H9 (cell line): ENCODE data around the gene SUMF1. TPM values are rescaled to one million over a fixed set of nuclear protein-coding genes. Genes with fewer than 3 reads are reported as not detected.

ENCODE experiments used
- DNase-seq: peaks from one replicate; pipeline ENCODE4 v3.0.0-alpha.2; 2017
- H2AFZ ChIP-seq: one replicate; pipeline ENCODE4 v1.6.1; 2013; ENCODE audit warnings: mild to moderate bottlenecking, low read length, control low read depth, moderate library complexity
- H2AK5ac ChIP-seq: 2 replicates; pipeline ENCODE4 v1.6.1; 2013; ENCODE audit warnings: low read length, control low read depth, mixed read lengths; ENCODE audit not compliant: insufficient read length
- H2BK120ac ChIP-seq: one replicate; pipeline ENCODE4 v1.6.1; 2013; ENCODE audit warnings: low read depth, mild to moderate bottlenecking, low read length, control low read depth, inconsistent platforms; ENCODE audit not compliant: poor library complexity, severe bottlenecking
- H2BK12ac ChIP-seq: 2 replicates; pipeline ENCODE4 v1.6.1; 2013; ENCODE audit warnings: low read length, control low read depth, mixed read lengths, low read depth; ENCODE audit not compliant: insufficient read length
- H2BK15ac ChIP-seq: 2 replicates; pipeline ENCODE4 v1.6.1; 2013; ENCODE audit warnings: low read depth, low read length, control low read depth
- H2BK20ac ChIP-seq: one replicate; pipeline ENCODE4 v1.6.1; 2013; ENCODE audit warnings: low read depth, mild to moderate bottlenecking, low read length, control low read depth, inconsistent platforms; ENCODE audit not compliant: poor library complexity, severe bottlenecking
- H2BK5ac ChIP-seq: 2 replicates; pipeline ENCODE4 v1.6.1; 2013; ENCODE audit warnings: low read length, control low read depth, mixed read lengths; ENCODE audit not compliant: insufficient read length
- H3K14ac ChIP-seq: 2 replicates; pipeline ENCODE4 v1.6.1; 2013; ENCODE audit warnings: low read length, control low read depth; ENCODE audit not compliant: insufficient read depth
- H3K18ac ChIP-seq: 2 replicates; pipeline ENCODE4 v1.6.1; 2013; ENCODE audit warnings: low read depth, mild to moderate bottlenecking, mixed read lengths, low read length, control low read depth; ENCODE audit not compliant: insufficient read length
- H3K23ac ChIP-seq: 2 replicates; pipeline ENCODE4 v1.6.1; 2013; ENCODE audit warnings: low read length, control low read depth, mixed read lengths, low read depth; ENCODE audit not compliant: insufficient read length
- H3K23me2 ChIP-seq: 2 replicates; pipeline ENCODE4 v1.6.1; 2013; ENCODE audit warnings: low read depth, mild to moderate bottlenecking, mixed read lengths, low read length, control low read depth; ENCODE audit not compliant: insufficient read length, poor library complexity, severe bottlenecking
- H3K27ac ChIP-seq: 2 replicates; pipeline ENCODE4 v1.5.1; 2013; ENCODE audit warnings: low read length, control low read depth, mixed read lengths, low read depth; ENCODE audit not compliant: insufficient read length
- H3K27me3 ChIP-seq: 2 replicates; pipeline ENCODE4 v1.6.1; 2013; ENCODE audit warnings: low read length, control low read depth, inconsistent platforms; ENCODE audit not compliant: insufficient read depth
- H3K4ac ChIP-seq: 2 replicates; pipeline ENCODE4 v1.6.1; 2013; ENCODE audit warnings: low read depth, mild to moderate bottlenecking, control low read depth, inconsistent platforms, low read length, moderate library complexity
- H3K4me1 ChIP-seq: 2 replicates; pipeline ENCODE4 v1.6.1; 2013; ENCODE audit warnings: low read length, control low read depth, inconsistent platforms; ENCODE audit not compliant: insufficient read depth
- H3K4me2 ChIP-seq: 2 replicates; pipeline ENCODE4 v1.6.1; 2013; ENCODE audit warnings: low read length, control low read depth, mixed read lengths; ENCODE audit not compliant: insufficient read length, insufficient read depth
- H3K56ac ChIP-seq: 2 replicates; pipeline ENCODE4 v1.6.1; 2013; ENCODE audit warnings: low read depth, mild to moderate bottlenecking, mixed read lengths, low read length, control low read depth; ENCODE audit not compliant: insufficient read length
- H3K79me1 ChIP-seq: 2 replicates; pipeline ENCODE4 v1.6.1; 2013; ENCODE audit warnings: low read depth, mild to moderate bottlenecking, moderate library complexity, low read length, control low read depth, inconsistent platforms; ENCODE audit not compliant: insufficient read depth, poor library complexity, severe bottlenecking
- H3K79me2 ChIP-seq: 2 replicates; pipeline ENCODE4 v1.6.1; 2013; ENCODE audit warnings: low read length, control low read depth, inconsistent platforms; ENCODE audit not compliant: insufficient read depth
- H3K9ac ChIP-seq: 2 replicates; pipeline ENCODE4 v1.6.1; 2013; ENCODE audit warnings: low read length, control low read depth, mixed read lengths; ENCODE audit not compliant: insufficient read length; ENCODE audit errors: extremely low read depth
- H3K9me3 ChIP-seq: one replicate; pipeline ENCODE4 v1.6.1; 2013; ENCODE audit warnings: low read depth, low read length, inconsistent platforms; ENCODE audit not compliant: control insufficient read depth
- H3T11ph ChIP-seq: one replicate; pipeline ENCODE4 v1.6.1; 2013; ENCODE audit warnings: mild to moderate bottlenecking, low read length, control low read depth, inconsistent platforms
- H4K20me1 ChIP-seq: one replicate; pipeline ENCODE4 v1.6.1; 2013; ENCODE audit not compliant: control insufficient read depth, insufficient read length, insufficient read depth
- H4K5ac ChIP-seq: 2 replicates; pipeline ENCODE4 v1.6.1; 2013; ENCODE audit warnings: low read depth, mild to moderate bottlenecking, mixed read lengths, low read length, control low read depth; ENCODE audit not compliant: insufficient read length
- H4K8ac ChIP-seq: replicated peaks from 2 replicates; pipeline ENCODE4 v1.6.1; 2013; ENCODE audit warnings: low read length, control low read depth, mixed read lengths, low read depth; ENCODE audit not compliant: insufficient read length
- H4K91ac ChIP-seq: 2 replicates; pipeline ENCODE4 v1.6.1; 2013; ENCODE audit warnings: low read depth, mild to moderate bottlenecking, moderate library complexity, mixed read lengths, low read length, control low read depth; ENCODE audit not compliant: insufficient read length
- H3K27ac Mint-ChIP-seq, 3 experiments: 2 replicates in 2 of 3; 3 replicates in 1 of 3; pipeline ENCODE4 v1.8.0; 2020 to 2021; ENCODE audit warnings: mixed read lengths in 3 of 3, mild to moderate bottlenecking in 1 of 3, moderate library complexity in 1 of 3
- H3K27me3 Mint-ChIP-seq: 2 replicates; pipeline ENCODE4 v1.8.0; 2021; ENCODE audit warnings: low read depth, mild to moderate bottlenecking, moderate library complexity, mixed read lengths
- H3K36me3 Mint-ChIP-seq, 3 experiments: 2 replicates in 2 of 3; 3 replicates in 1 of 3; pipeline ENCODE4 v1.8.0; 2020 to 2021; ENCODE audit warnings: low read depth in 3 of 3, mixed read lengths in 3 of 3; ENCODE audit not compliant: insufficient read depth in 1 of 3
- H3K4me1 Mint-ChIP-seq, 2 experiments: 2 replicates each; pipeline ENCODE4 v1.8.0; 2020; ENCODE audit warnings: mixed read lengths in 2 of 2
- H3K4me3 Mint-ChIP-seq, 2 experiments: 2 replicates in 1 of 2; 3 replicates in 1 of 2; pipeline ENCODE4 v1.8.0; 2020 to 2021; ENCODE audit warnings: mild to moderate bottlenecking in 2 of 2, mixed read lengths in 2 of 2, moderate library complexity in 1 of 2
- H3K9me3 Mint-ChIP-seq, 2 experiments: 2 replicates in 1 of 2; 3 replicates in 1 of 2; pipeline ENCODE4 v1.8.0; 2020; ENCODE audit warnings: mild to moderate bottlenecking in 2 of 2, mixed read lengths in 2 of 2, moderate library complexity in 1 of 2
- WGBS: extraction: QIAGEN DNeasy Blood & Tissue Kit; methylation state at CpG from one replicate; pipeline ENCODE4 v1.1.7; 2013; ENCODE audit warnings: missing lambda C conversion rate, low lambda C conversion rate, mixed read lengths; ENCODE audit not compliant: insufficient read length; ENCODE audit errors: extremely low coverage; 5-methylcytosine and 5-hydroxymethylcytosine counted together
- total RNA-seq: library from RNA; stranded (reverse); gene quantifications from 2 replicates; pipeline ENCODE4 v1.2.1, GENCODE V29; 2021
- TF ChIP-seq, protein P1 (sequence below): fragments of 200-600 bp; sonication (generic); conservative IDR thresholded peaks from 3 replicates; pipeline ENCODE4 v1.8.0; 2021; ENCODE audit warnings: antibody characterized with exemption, mild to moderate bottlenecking

SUMF1 gene
- total RNA-seq, 1 experiment from 2014 or later, result 9.5 TPM

DNA sequence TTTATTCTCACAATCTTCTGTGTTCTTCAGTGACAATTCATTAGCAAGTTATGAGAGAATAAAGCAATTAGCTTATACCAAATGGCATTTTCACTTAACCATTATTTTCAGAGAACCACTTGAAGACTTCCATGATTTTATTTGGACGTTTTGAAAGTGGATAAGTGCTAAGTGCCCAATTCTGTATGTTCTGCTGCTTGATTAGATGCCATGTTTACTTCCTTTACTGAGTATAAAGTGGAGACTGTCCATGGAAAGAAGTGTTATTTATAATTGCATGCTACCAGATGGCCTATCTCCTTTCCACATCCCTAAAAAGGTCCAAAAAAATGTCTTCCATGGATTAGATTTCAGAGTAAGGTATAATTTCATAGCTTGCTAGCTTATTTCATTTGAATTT is 69.6 kb downstream of the SUMF1 start:
- no CpG with 5 or more reads among the region's 1 CpG for WGBS

More for the DNA sequence above, 69.6 kb downstream of the SUMF1 start:
- no peaks in the 10 kb centered on the region for H3K9me3 Mint-ChIP-seq
- Histone ChIP-seq H4K8ac (no peak overlapping the region), H2BK20ac (no peak overlapping the region), H3K79me2 (no peaks in the 10 kb centered on the region), H3K4ac (no peak overlapping the region), H4K5ac (no peak overlapping the region), H3K9ac (no peak overlapping the region), H3K23ac (no peak overlapping the region), H3K79me1 (no peaks in the 10 kb centered on the region), H3K4me1 (no peaks in the 10 kb centered on the region), H2BK12ac (no peak overlapping the region), H4K20me1 (no peaks in the 10 kb centered on the region), H3K9me3 (no peaks in the 10 kb centered on the region), H3K56ac (no peak overlapping the region), H2BK15ac (no peak overlapping the region), H4K91ac (no peak overlapping the region), H2BK120ac (no peak overlapping the region), H3K27me3 (no peaks in the 10 kb centered on the region), H3K14ac (no peak overlapping the region), H3K27ac (no peak overlapping the region), H3K4me2 (no peak overlapping the region), H3T11ph (no peak overlapping the region), H3K18ac (no peak overlapping the region), H2BK5ac (no peak overlapping the region), H2AFZ (no peak overlapping the region), H3K23me2 (no peaks in the 10 kb centered on the region), H2AK5ac (no peak overlapping the region)
- H3K4me1 Mint-ChIP-seq, result peaks cover 8% of the 10 kb centered on the region in 2 experiments
- H3K4me3 Mint-ChIP-seq, result no peak overlapping the region
- no peaks in the 10 kb centered on the region for H3K27me3 Mint-ChIP-seq
- TF ChIP-seq, protein P1, sequence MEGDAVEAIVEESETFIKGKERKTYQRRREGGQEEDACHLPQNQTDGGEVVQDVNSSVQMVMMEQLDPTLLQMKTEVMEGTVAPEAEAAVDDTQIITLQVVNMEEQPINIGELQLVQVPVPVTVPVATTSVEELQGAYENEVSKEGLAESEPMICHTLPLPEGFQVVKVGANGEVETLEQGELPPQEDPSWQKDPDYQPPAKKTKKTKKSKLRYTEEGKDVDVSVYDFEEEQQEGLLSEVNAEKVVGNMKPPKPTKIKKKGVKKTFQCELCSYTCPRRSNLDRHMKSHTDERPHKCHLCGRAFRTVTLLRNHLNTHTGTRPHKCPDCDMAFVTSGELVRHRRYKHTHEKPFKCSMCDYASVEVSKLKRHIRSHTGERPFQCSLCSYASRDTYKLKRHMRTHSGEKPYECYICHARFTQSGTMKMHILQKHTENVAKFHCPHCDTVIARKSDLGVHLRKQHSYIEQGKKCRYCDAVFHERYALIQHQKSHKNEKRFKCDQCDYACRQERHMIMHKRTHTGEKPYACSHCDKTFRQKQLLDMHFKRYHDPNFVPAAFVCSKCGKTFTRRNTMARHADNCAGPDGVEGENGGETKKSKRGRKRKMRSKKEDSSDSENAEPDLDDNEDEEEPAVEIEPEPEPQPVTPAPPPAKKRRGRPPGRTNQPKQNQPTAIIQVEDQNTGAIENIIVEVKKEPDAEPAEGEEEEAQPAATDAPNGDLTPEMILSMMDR, result no peak
- DNase-seq, result no peak
- no peak overlapping the region for H3K27ac Mint-ChIP-seq
- no peaks in the 10 kb centered on the region; a peak in 2 of 7 replicates for H3K36me3 Mint-ChIP-seq
